Measurements from ENCODE around the gene HMX3. TPM values are rescaled to one million over a fixed set of nuclear protein-coding genes. Genes with fewer than 3 reads are reported as not detected.

HMX3 gene
- total and polyA plus RNA-seq, 2 of the 13 experiments (the other 11 are each of a cell fraction or from before 2014, with no cell fraction given): not detected

GRCh38 chr10:123154092-123154710 lies 18.4 kb downstream of the HMX3 start, which contains the start of gene BUB3 (continued):
- TF ChIP-seq ZNF552 (CRISPR knock-in tag; IDR thresholded peaks at IDR 0.05; ENCODE audit: borderline replicate concordance): peak; percentile 57; the same call in 1 of the 2 replicates
- TF ChIP-seq PTBP1 (IDR thresholded peaks at IDR 0.05; ENCODE audit: low read depth, low read length, poor library complexity, severe bottlenecking): no peak
- no peak for TF ChIP-seq ZNF841 (CRISPR knock-in tag; IDR thresholded peaks at IDR 0.05; ENCODE audit: borderline replicate concordance)
- no peak for TF ChIP-seq ATRX (CRISPR knock-in tag; IDR thresholded peaks at IDR 0.05; ENCODE audit: borderline replicate concordance)
- no peak for TF ChIP-seq CHCHD3 (CRISPR knock-in tag; IDR thresholded peaks at IDR 0.05)
- TF ChIP-seq TFAP4 (IDR thresholded peaks at IDR 0.05; ENCODE audit: borderline replicate concordance, low read depth): peak; percentile 61; the same call in 1 of the 2 replicates
- TF ChIP-seq ZNF124 (CRISPR knock-in tag; IDR thresholded peaks at IDR 0.05): peak; percentile 41; the same call in 1 of the 2 replicates
- TF ChIP-seq ZNF296 (CRISPR knock-in tag; conservative IDR thresholded peaks at IDR 0.05): no peak
- TF ChIP-seq GATAD2A (CRISPR knock-in tag; IDR thresholded peaks at IDR 0.05): peak; percentile 17; the same call in 1 of the 2 replicates
- TF ChIP-seq HHEX (CRISPR knock-in tag; IDR thresholded peaks at IDR 0.05): no peak
- peak; percentile 63; the same call in 1 of the 2 replicates for TF ChIP-seq ISL2 (CRISPR knock-in tag; IDR thresholded peaks at IDR 0.05)
- TF ChIP-seq ATF7 (IDR thresholded peaks at IDR 0.05): no peak
- no peak for TF ChIP-seq ATF7 (CRISPR knock-in tag; IDR thresholded peaks at IDR 0.05)
- no peak for TF ChIP-seq ZXDC (CRISPR knock-in tag; IDR thresholded peaks at IDR 0.05)
- no peak for TF ChIP-seq SMAD9 (CRISPR knock-in tag; IDR thresholded peaks at IDR 0.05)
- no peak for TF ChIP-seq ZC3H13 (CRISPR knock-in tag; IDR thresholded peaks at IDR 0.05)
- no peak; the same call in 1 of the 2 replicates for TF ChIP-seq ZNF768 (CRISPR knock-in tag; IDR thresholded peaks at IDR 0.05)
- TF ChIP-seq ELF4 (CRISPR knock-in tag; IDR thresholded peaks at IDR 0.05; ENCODE audit: borderline replicate concordance): no peak
- no peak for TF ChIP-seq RNF219 (CRISPR knock-in tag; IDR thresholded peaks at IDR 0.05)
- TF ChIP-seq TERF1 (CRISPR knock-in tag; IDR thresholded peaks at IDR 0.05): no peak
- TF ChIP-seq ZBTB46 (CRISPR knock-in tag; IDR thresholded peaks at IDR 0.05; ENCODE audit: borderline replicate concordance): no peak
- TF ChIP-seq ARNT (IDR thresholded peaks at IDR 0.05): no peak
